Measurements from ENCODE around the gene ICAM4.

GRCh38 chr19:10292206-10292788, 5.5 kb downstream of the ICAM4 start:
- TF ChIP-seq CTCF (IDR thresholded peaks at IDR 0.05; ENCODE audit: low read depth, low read length) (no peak), POLR2A (IDR thresholded peaks at IDR 0.05; ENCODE audit: extremely low read depth, insufficient read length) (no peak)

All from NB4 (cell line).